Measurements from ENCODE around the gene MDM2. TPM values are rescaled to one million over a fixed set of nuclear protein-coding genes. Genes with fewer than 3 reads are reported as not detected.

MDM2 gene
- total RNA-seq, 1 donor from 2014 or later: 75.9 TPM

- H3K4me3 ChIP-seq: no peak overlapping the region
- H3K27me3 ChIP-seq: no peaks in the 10 kb centered on the region
- H3K27ac ChIP-seq: no peak overlapping the region
- DNase-seq (ENCODE audit: extremely low spot score in 2 of 2): no peak
- intact Hi-C loops (cut with DNase I): no loop called here
- no peak for TF ChIP-seq POLR2AphosphoS5 (IDR thresholded peaks at IDR 0.05; ENCODE audit: insufficient read depth in 1 of 2, low read depth in 1 of 2)
- no peak for TF ChIP-seq CTCF (IDR thresholded peaks at IDR 0.05)
- no peak for TF ChIP-seq POLR2A (IDR thresholded peaks at IDR 0.05)
- H3K9me3 ChIP-seq: no peaks in the 10 kb centered on the region
- no peaks in the 10 kb centered on the region for H3K4me1 ChIP-seq
- no peaks in the 10 kb centered on the region for H3K36me3 ChIP-seq
Measured at GRCh38 chr12:68871396-68871795, 63.4 kb downstream of the MDM2 start.

- Histone ChIP-seq H3K27me3 (no peaks in the 10 kb centered on the region), H3K36me3 (no peaks in the 10 kb centered on the region), H3K4me1 (no peaks in the 10 kb centered on the region), H3K4me3 (no peak overlapping the region), H3K27ac (no peak overlapping the region), H3K9me3 (no peaks in the 10 kb centered on the region)
- intact Hi-C loops (cut with DNase I): no loop called here
- DNase-seq (ENCODE audit: extremely low spot score in 2 of 2): no peak
- no peak for TF ChIP-seq CTCF (IDR thresholded peaks at IDR 0.05)
- TF ChIP-seq POLR2AphosphoS5 (IDR thresholded peaks at IDR 0.05; ENCODE audit: insufficient read depth in 1 of 2, low read depth in 1 of 2): no peak
- no peak for TF ChIP-seq POLR2A (IDR thresholded peaks at IDR 0.05)
Measured at GRCh38 chr12:68871921-68872320, 63.9 kb downstream of the MDM2 start.

DNA sequence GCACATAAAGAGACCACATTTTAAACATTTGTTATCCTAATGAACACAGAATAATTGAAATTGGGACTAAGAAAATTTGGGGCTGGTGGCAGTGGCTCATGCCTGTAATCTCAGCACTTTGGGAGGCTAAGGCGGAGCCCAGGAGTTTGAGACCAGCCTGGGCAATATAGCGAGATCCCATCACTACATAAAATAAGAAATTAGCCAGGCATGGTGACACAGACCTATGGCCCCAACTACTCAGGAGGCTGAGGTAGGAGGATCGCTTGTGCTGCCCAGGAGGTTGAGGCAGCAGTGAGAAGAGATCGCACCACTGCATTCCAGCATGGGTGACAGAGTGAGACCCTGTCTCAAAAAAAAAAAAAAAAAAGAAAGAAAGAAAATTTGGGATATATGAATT is 65.3 kb downstream of the MDM2 start:
- intact Hi-C loops (cut with DNase I): no loop called here
- Histone ChIP-seq H3K4me1 (no peaks in the 10 kb centered on the region), H3K36me3 (no peaks in the 10 kb centered on the region), H3K9me3 (no peaks in the 10 kb centered on the region), H3K27ac (no peak overlapping the region), H3K4me3 (no peak overlapping the region), H3K27me3 (no peaks in the 10 kb centered on the region)
- TF ChIP-seq POLR2AphosphoS5 (IDR thresholded peaks at IDR 0.05; ENCODE audit: insufficient read depth in 1 of 2, low read depth in 1 of 2) (no peak), POLR2A (IDR thresholded peaks at IDR 0.05) (no peak), CTCF (IDR thresholded peaks at IDR 0.05) (no peak)
- DNase-seq (ENCODE audit: extremely low spot score in 2 of 2): no peak

GRCh38 chr12:68876461-68876860 is 68.5 kb downstream of the MDM2 start:
- Histone ChIP-seq H3K36me3 (no peaks in the 10 kb centered on the region), H3K9me3 (no peaks in the 10 kb centered on the region), H3K4me1 (no peaks in the 10 kb centered on the region), H3K4me3 (no peak overlapping the region), H3K27ac (no peak overlapping the region), H3K27me3 (no peaks in the 10 kb centered on the region)
- DNase-seq (ENCODE audit: extremely low spot score in 2 of 2): no peak
- intact Hi-C loops (cut with DNase I): no loop called here
- TF ChIP-seq POLR2A (IDR thresholded peaks at IDR 0.05): no peak
- TF ChIP-seq POLR2AphosphoS5 (IDR thresholded peaks at IDR 0.05; ENCODE audit: insufficient read depth in 1 of 2, low read depth in 1 of 2): no peak
- TF ChIP-seq CTCF (IDR thresholded peaks at IDR 0.05): no peak

- no peaks in the 10 kb centered on the region for H3K9me3 ChIP-seq
- H3K4me3 ChIP-seq: no peak overlapping the region
- H3K27ac ChIP-seq: no peak overlapping the region
- intact Hi-C loops (cut with DNase I): no loop called here
- H3K27me3 ChIP-seq: no peaks in the 10 kb centered on the region
- H3K36me3 ChIP-seq: no peaks in the 10 kb centered on the region
- no peaks in the 10 kb centered on the region for H3K4me1 ChIP-seq
- no peak for DNase-seq (ENCODE audit: extremely low spot score in 2 of 2)
- TF ChIP-seq POLR2A (IDR thresholded peaks at IDR 0.05): no peak
- no peak for TF ChIP-seq POLR2AphosphoS5 (IDR thresholded peaks at IDR 0.05; ENCODE audit: insufficient read depth in 1 of 2, low read depth in 1 of 2)
- no peak for TF ChIP-seq CTCF (IDR thresholded peaks at IDR 0.05)
Measured at GRCh38 chr12:68877583-68877982, 69.6 kb downstream of the MDM2 start.

All from vagina (tissue), 2 donors.